GM23338 (cell line): ENCODE results near the gene PLN.

Experiments used
- CREB1 ChIP-seq: fragments of 250-450 bp; sonication (Bioruptor Pico); IDR thresholded peaks from 2 replicates; pipeline ENCODE4 v1.5.0; 2020; ENCODE audit warnings: low read depth, mild to moderate bottlenecking, moderate library complexity
- EZH2 ChIP-seq: fragments of 200-600 bp; sonication (generic); IDR thresholded peaks from one replicate; pipeline ENCODE4 v1.8.0; 2017; ENCODE audit warnings: antibody characterized with exemption, mild to moderate bottlenecking, low read depth; ENCODE audit not compliant: unreplicated experiment
- EZH2phosphoT487 ChIP-seq: fragments of 200-600 bp; sonication (generic); IDR thresholded peaks from one replicate; pipeline ENCODE4 v1.8.1; 2018; ENCODE audit warnings: antibody characterized with exemption; ENCODE audit not compliant: unreplicated experiment
- JUNB ChIP-seq: IDR thresholded peaks from one replicate; pipeline ENCODE4 v1.6.1; 2016; ENCODE audit warnings: antibody characterized with exemption; ENCODE audit not compliant: unreplicated experiment
- NANOG ChIP-seq: IDR thresholded peaks from 2 replicates; pipeline ENCODE4 v1.6.1; 2016; ENCODE audit warnings: antibody characterized with exemption, borderline replicate concordance
- POLR2AphosphoS5 ChIP-seq: IDR thresholded peaks from 2 replicates; pipeline ENCODE4 v1.6.1; 2016; ENCODE audit warnings: antibody characterized with exemption, low read depth
- REST ChIP-seq: IDR thresholded peaks from one replicate; pipeline ENCODE4 v1.6.1; 2018; ENCODE audit warnings: antibody characterized with exemption; ENCODE audit not compliant: unreplicated experiment
- STAT1 ChIP-seq: IDR thresholded peaks from one replicate; pipeline ENCODE4 v1.6.1; 2016; ENCODE audit warnings: antibody characterized with exemption; ENCODE audit not compliant: unreplicated experiment
- ZNF114 ChIP-seq: fragments of 250-450 bp; sonication (Bioruptor Pico); IDR thresholded peaks from 2 replicates; pipeline ENCODE4 v1.5.0; 2020; ENCODE audit warnings: mild to moderate bottlenecking, moderate library complexity
- TF ChIP-seq, protein P1 (sequence below), 2 experiments: fragments of 200-600 bp in 1 of 2; sonication (generic) in 1 of 2; conservative IDR thresholded peaks; 2 replicates each; pipeline versions ENCODE4 v1.5.1 to v1.6.1; 2016 to 2017; ENCODE audit warnings: antibody characterized with exemption in 2 of 2, low read depth in 2 of 2, mild to moderate bottlenecking in 2 of 2, moderate library complexity in 1 of 2
- TF ChIP-seq, protein P2 (sequence below): IDR thresholded peaks from 2 replicates; pipeline ENCODE4 v1.6.1; 2016; ENCODE audit warnings: antibody characterized with exemption

DNA sequence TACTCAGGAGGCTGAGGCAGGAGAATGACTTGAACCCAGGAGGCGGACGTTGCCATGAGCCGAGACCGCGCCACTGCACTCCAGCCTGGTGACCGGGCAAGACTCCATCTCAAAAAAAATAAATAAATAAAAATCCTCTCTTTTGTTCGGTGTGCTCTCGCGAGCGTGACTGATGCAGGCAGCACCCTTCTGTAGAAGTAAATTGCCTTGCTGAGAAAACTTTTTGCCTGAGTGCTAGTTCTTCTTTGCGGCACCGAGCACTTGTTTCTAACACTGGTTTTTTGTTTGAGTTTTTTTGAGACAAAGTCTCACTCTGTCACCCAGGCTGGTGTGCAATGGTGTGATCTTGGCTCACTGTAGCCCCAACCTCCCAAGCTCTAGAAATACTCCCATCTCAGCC, 30.5 kb downstream of the PLN start:
- TF ChIP-seq JUNB (no peak), EZH2 (no peak), STAT1 (no peak), POLR2AphosphoS5 (no peak), REST (no peak), EZH2phosphoT487 (no peak), CREB1 (CRISPR knock-in tag) (no peak), ZNF114 (CRISPR knock-in tag) (no peak), NANOG (no peak)
- TF ChIP-seq, protein P1, sequence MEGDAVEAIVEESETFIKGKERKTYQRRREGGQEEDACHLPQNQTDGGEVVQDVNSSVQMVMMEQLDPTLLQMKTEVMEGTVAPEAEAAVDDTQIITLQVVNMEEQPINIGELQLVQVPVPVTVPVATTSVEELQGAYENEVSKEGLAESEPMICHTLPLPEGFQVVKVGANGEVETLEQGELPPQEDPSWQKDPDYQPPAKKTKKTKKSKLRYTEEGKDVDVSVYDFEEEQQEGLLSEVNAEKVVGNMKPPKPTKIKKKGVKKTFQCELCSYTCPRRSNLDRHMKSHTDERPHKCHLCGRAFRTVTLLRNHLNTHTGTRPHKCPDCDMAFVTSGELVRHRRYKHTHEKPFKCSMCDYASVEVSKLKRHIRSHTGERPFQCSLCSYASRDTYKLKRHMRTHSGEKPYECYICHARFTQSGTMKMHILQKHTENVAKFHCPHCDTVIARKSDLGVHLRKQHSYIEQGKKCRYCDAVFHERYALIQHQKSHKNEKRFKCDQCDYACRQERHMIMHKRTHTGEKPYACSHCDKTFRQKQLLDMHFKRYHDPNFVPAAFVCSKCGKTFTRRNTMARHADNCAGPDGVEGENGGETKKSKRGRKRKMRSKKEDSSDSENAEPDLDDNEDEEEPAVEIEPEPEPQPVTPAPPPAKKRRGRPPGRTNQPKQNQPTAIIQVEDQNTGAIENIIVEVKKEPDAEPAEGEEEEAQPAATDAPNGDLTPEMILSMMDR (conservative IDR thresholded peaks at IDR 0.05; ENCODE audit: low read depth in 2 of 2), result no peak
- TF ChIP-seq, protein P2, sequence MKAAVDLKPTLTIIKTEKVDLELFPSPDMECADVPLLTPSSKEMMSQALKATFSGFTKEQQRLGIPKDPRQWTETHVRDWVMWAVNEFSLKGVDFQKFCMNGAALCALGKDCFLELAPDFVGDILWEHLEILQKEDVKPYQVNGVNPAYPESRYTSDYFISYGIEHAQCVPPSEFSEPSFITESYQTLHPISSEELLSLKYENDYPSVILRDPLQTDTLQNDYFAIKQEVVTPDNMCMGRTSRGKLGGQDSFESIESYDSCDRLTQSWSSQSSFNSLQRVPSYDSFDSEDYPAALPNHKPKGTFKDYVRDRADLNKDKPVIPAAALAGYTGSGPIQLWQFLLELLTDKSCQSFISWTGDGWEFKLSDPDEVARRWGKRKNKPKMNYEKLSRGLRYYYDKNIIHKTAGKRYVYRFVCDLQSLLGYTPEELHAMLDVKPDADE, result no peak
